Keratinocyte (primary cell): ENCODE measurements around the gene TTBK1.

Source experiments
- EZH2 ChIP-seq: IDR thresholded peaks from one replicate; pipeline ENCODE4 v1.6.1; 2012; ENCODE audit warnings: inconsistent platforms, mild to moderate bottlenecking, low read length, moderate library complexity
- TF ChIP-seq, protein P1 (sequence below), 3 experiments: IDR thresholded peaks in 1 of 3; conservative IDR thresholded peaks in 1 of 3; optimal IDR thresholded peaks in 1 of 3; 2 replicates in 2 of 3; 3 replicates in 1 of 3; pipeline versions ENCODE3 to v1.5.1; 2011; ENCODE audit warnings: low read length in 3 of 3, mild to moderate bottlenecking in 3 of 3, moderate library complexity in 2 of 3, control low read depth in 1 of 3, inconsistent platforms in 1 of 3; ENCODE audit not compliant: insufficient read depth in 2 of 3; ENCODE audit errors: extremely low read depth in 1 of 3

GRCh38 chr6:43268355-43268700 lies 25.0 kb downstream of the TTBK1 start:
- TF ChIP-seq EZH2, result no peak
- TF ChIP-seq, protein P1, sequence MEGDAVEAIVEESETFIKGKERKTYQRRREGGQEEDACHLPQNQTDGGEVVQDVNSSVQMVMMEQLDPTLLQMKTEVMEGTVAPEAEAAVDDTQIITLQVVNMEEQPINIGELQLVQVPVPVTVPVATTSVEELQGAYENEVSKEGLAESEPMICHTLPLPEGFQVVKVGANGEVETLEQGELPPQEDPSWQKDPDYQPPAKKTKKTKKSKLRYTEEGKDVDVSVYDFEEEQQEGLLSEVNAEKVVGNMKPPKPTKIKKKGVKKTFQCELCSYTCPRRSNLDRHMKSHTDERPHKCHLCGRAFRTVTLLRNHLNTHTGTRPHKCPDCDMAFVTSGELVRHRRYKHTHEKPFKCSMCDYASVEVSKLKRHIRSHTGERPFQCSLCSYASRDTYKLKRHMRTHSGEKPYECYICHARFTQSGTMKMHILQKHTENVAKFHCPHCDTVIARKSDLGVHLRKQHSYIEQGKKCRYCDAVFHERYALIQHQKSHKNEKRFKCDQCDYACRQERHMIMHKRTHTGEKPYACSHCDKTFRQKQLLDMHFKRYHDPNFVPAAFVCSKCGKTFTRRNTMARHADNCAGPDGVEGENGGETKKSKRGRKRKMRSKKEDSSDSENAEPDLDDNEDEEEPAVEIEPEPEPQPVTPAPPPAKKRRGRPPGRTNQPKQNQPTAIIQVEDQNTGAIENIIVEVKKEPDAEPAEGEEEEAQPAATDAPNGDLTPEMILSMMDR (optimal IDR thresholded peaks at IDR 0.05 in 1 of 3, IDR thresholded peaks at IDR 0.05 in 1 of 3, conservative IDR thresholded peaks at IDR 0.05 in 1 of 3; ENCODE audit: extremely low read depth in 1 of 3, insufficient read depth in 2 of 3, low read length in 3 of 3), result no peak
